Stimulated activated CD4-positive, alpha-beta T cell treated with anti-CD3 and anti-CD28 coated beads, Interleukin-2, amount 100 ng/mL, for 4 hours (primary cell): ENCODE measurements around the gene GBE1.
"Not testable (repeated sequence)": the region's sequence is repeated elsewhere in the genome, so short reads cannot be mapped to it uniquely, and the experiment has no call there.

ENCODE experiments used
- DNase-seq: peaks from one replicate; pipeline ENCODE4 v3.0.0-alpha.2; 2020; ENCODE audit warnings: low read depth

The GBE1 gene

GRCh38 chr3:81760924-81761903, at the start of gene GBE1:
GBE1 (minus strand) TSS chr3:81761645; CDS start chr3:81761517, 128 bp downstream.
- peak; percentile 79 for DNase-seq

GRCh38 chr3:81808900-81809299, 47.5 kb upstream of the GBE1 start:
- DNase-seq = no peak

- no peak for DNase-seq
Measured at GRCh38 chr3:81799403-81799802, 38.0 kb upstream of the GBE1 start.

GRCh38 chr3:81793410-81793809, 32.0 kb upstream of the GBE1 start:
- DNase-seq = no peak

- DNase-seq = no peak
Measured at GRCh38 chr3:81790117-81790516, 28.7 kb upstream of the GBE1 start.

- DNase-seq = no peak
Measured at GRCh38 chr3:81789691-81790090, 28.2 kb upstream of the GBE1 start.

- no peak for DNase-seq
Measured at GRCh38 chr3:81788610-81789009, 27.2 kb upstream of the GBE1 start.

- no peak for DNase-seq
Measured at GRCh38 chr3:81788044-81788443, 26.6 kb upstream of the GBE1 start.

GRCh38 chr3:81782585-81782984, 21.1 kb upstream of the GBE1 start:
- DNase-seq = no peak

- DNase-seq = no peak
Measured at GRCh38 chr3:81778678-81779182, 17.3 kb upstream of the GBE1 start.

- DNase-seq = no peak
Measured at GRCh38 chr3:81776643-81777042, 15.2 kb upstream of the GBE1 start.

GRCh38 chr3:81770710-81771109, 9.3 kb upstream of the GBE1 start:
- no peak for DNase-seq

GRCh38 chr3:81769299-81769698, 7.9 kb upstream of the GBE1 start:
- no peak for DNase-seq

GRCh38 chr3:81767250-81767859, 5.9 kb upstream of the GBE1 start:
- not testable (repeated sequence) for DNase-seq

GRCh38 chr3:81765400-81765799, 4.0 kb upstream of the GBE1 start:
- DNase-seq = no peak

- DNase-seq = no peak
Measured at GRCh38 chr3:81764665-81765064, 3.2 kb upstream of the GBE1 start.

- no peak for DNase-seq
Measured at GRCh38 chr3:81764002-81764401, 2.6 kb upstream of the GBE1 start.

- DNase-seq = no peak
Measured at GRCh38 chr3:81763001-81763400, 1.6 kb upstream of the GBE1 start.

- no peak for DNase-seq
Measured at GRCh38 chr3:81761904-81762580, 597 bp upstream of the GBE1 start.

- no peak for DNase-seq
Measured at GRCh38 chr3:81760215-81760614, 1.2 kb downstream of the GBE1 start.

- DNase-seq = not testable (repeated sequence)
Measured at GRCh38 chr3:81758771-81759170, 2.7 kb downstream of the GBE1 start.

GRCh38 chr3:81758275-81758674, 3.2 kb downstream of the GBE1 start:
- DNase-seq = no peak
